SK-N-SH treated with all-trans-retinoic acid at 6 μM for 48 hours (cell line): ENCODE results near the gene GPR156.

ENCODE experiments used
- ARNTL ChIP-seq: fragments of 450-650 bp; formaldehyde crosslinking; IDR thresholded peaks from 2 replicates; pipeline ENCODE4 v1.5.0; 2020; ENCODE audit warnings: low read depth, mild to moderate bottlenecking, moderate library complexity, borderline replicate concordance
- CREB5 ChIP-seq: fragments of 250-450 bp; sonication (Bioruptor Pico); IDR thresholded peaks from 2 replicates; pipeline ENCODE4 v1.5.1; 2020; ENCODE audit warnings: low read depth, mild to moderate bottlenecking, moderate library complexity
- PATZ1 ChIP-seq: fragments of 250-450 bp; sonication (Bioruptor Pico); IDR thresholded peaks from 2 replicates; pipeline ENCODE4 v1.8.0; 2020; ENCODE audit warnings: mild to moderate bottlenecking, moderate library complexity, borderline replicate concordance
- RARB ChIP-seq: fragments of 250-450 bp; sonication (Bioruptor Pico); IDR thresholded peaks from 2 replicates; pipeline ENCODE4 v1.8.0; 2021; ENCODE audit warnings: mild to moderate bottlenecking, moderate library complexity
- TCF4 ChIP-seq: fragments of 250-450 bp; sonication (Bioruptor Pico); IDR thresholded peaks from 2 replicates; pipeline ENCODE4 v1.8.0; 2021; ENCODE audit warnings: mild to moderate bottlenecking, moderate library complexity, borderline replicate concordance

DNA sequence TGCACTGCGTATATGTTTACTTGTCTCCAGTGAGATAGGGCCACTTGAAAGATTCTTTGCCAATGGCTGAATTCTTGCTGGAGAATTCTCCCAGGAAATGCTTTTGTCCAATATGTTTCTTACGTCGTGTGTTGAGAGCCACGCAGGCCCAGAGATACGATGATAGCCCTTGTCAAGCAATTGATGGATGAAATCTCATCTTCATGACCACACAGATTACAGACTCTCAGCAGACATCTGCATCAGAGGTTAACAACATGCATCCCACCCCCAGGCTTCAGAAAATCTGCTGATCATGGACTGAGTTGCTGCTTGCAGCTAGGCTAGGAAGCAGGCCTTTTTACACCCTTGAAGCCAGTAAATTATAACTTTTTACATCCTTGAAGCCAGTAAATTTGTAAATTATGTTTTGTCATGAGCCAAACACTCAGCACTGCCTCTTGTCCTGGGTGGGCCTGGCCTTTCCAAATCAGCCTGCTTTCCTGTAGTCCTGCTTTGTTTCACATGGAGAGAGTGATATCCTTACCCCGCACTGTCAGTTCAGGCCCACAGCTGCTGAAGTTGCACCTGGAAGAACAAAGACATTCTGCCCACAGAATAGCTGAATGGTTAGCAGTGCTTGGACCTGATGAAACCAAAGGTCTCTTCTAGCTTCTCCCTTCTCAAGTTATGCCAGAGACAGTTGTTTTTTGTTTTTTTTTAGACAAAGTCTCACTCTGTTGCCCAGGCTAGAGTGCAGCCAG lies 84.4 kb downstream of the GPR156 start:
- TF ChIP-seq PATZ1 (CRISPR knock-in tag) = no peak
- no peak for TF ChIP-seq CREB5 (CRISPR knock-in tag)
- TF ChIP-seq TCF4 = no peak
- no peak for TF ChIP-seq RARB (CRISPR knock-in tag)
- TF ChIP-seq ARNTL (CRISPR knock-in tag) = no peak
